ENCODE measurements around the gene ZNF492.

Gene ZNF492

GRCh38 chr19:22625266-22626035 is 8.7 kb upstream of the ZNF492 start:
- H3K27me3 ChIP-seq (ENCODE audit: insufficient read depth, low read length): no peaks in the 10 kb centered on the region
- H3K36me3 ChIP-seq (ENCODE audit: insufficient read depth, low read length): no peaks in the 10 kb centered on the region
- H3K4me3 ChIP-seq (ENCODE audit: low read depth, low read length, poor library complexity, severe bottlenecking): no peak overlapping the region
- no peak overlapping the region for H3K4me2 ChIP-seq (ENCODE audit: low read length)
- H3K79me2 ChIP-seq (ENCODE audit: insufficient read depth, low read length): no peaks in the 10 kb centered on the region
- no peaks in the 10 kb centered on the region for H3F3A ChIP-seq (ENCODE audit: insufficient read depth, low read length)
- no peak overlapping the region for H2AFZ ChIP-seq (ENCODE audit: low read length)
- H3K4me1 ChIP-seq (ENCODE audit: insufficient read depth, low read length, severe bottlenecking): no peaks in the 10 kb centered on the region
- H3K9me2 ChIP-seq (ENCODE audit: low read depth, low read length): no peaks in the 10 kb centered on the region
- no peak overlapping the region for H3K9ac ChIP-seq (ENCODE audit: low read length)
- TF ChIP-seq, protein P1, sequence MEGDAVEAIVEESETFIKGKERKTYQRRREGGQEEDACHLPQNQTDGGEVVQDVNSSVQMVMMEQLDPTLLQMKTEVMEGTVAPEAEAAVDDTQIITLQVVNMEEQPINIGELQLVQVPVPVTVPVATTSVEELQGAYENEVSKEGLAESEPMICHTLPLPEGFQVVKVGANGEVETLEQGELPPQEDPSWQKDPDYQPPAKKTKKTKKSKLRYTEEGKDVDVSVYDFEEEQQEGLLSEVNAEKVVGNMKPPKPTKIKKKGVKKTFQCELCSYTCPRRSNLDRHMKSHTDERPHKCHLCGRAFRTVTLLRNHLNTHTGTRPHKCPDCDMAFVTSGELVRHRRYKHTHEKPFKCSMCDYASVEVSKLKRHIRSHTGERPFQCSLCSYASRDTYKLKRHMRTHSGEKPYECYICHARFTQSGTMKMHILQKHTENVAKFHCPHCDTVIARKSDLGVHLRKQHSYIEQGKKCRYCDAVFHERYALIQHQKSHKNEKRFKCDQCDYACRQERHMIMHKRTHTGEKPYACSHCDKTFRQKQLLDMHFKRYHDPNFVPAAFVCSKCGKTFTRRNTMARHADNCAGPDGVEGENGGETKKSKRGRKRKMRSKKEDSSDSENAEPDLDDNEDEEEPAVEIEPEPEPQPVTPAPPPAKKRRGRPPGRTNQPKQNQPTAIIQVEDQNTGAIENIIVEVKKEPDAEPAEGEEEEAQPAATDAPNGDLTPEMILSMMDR (IDR thresholded peaks at IDR 0.05; ENCODE audit: low read length): no peak
- no peak for TF ChIP-seq EZH2 (IDR thresholded peaks at IDR 0.05; ENCODE audit: borderline replicate concordance, low read length)
- no peaks in the 10 kb centered on the region for H4K20me1 ChIP-seq (ENCODE audit: insufficient read depth, low read length)
- no peaks in the 10 kb centered on the region for H3K9me3 ChIP-seq (ENCODE audit: low read length)
- H3K27ac ChIP-seq (ENCODE audit: low read depth, low read length, poor library complexity, severe bottlenecking): no peak overlapping the region

GRCh38 chr19:22627526-22627925 is 6.6 kb upstream of the ZNF492 start:
- H3K4me3 ChIP-seq (ENCODE audit: low read depth, low read length, poor library complexity, severe bottlenecking): no peak overlapping the region
- H3K4me1 ChIP-seq (ENCODE audit: insufficient read depth, low read length, severe bottlenecking): no peaks in the 10 kb centered on the region
- no peaks in the 10 kb centered on the region for H3K27me3 ChIP-seq (ENCODE audit: insufficient read depth, low read length)
- no peak overlapping the region for H2AFZ ChIP-seq (ENCODE audit: low read length)
- H3K9me2 ChIP-seq (ENCODE audit: low read depth, low read length): no peaks in the 10 kb centered on the region
- no peaks in the 10 kb centered on the region for H3K9me3 ChIP-seq (ENCODE audit: low read length)
- H4K20me1 ChIP-seq (ENCODE audit: insufficient read depth, low read length): no peaks in the 10 kb centered on the region
- H3K4me2 ChIP-seq (ENCODE audit: low read length): no peak overlapping the region
- no peak overlapping the region for H3K27ac ChIP-seq (ENCODE audit: low read depth, low read length, poor library complexity, severe bottlenecking)
- TF ChIP-seq, protein P1 (IDR thresholded peaks at IDR 0.05; ENCODE audit: low read length): no peak
- TF ChIP-seq EZH2 (IDR thresholded peaks at IDR 0.05; ENCODE audit: borderline replicate concordance, low read length): no peak
- H3F3A ChIP-seq (ENCODE audit: insufficient read depth, low read length): no peaks in the 10 kb centered on the region
- H3K9ac ChIP-seq (ENCODE audit: low read length): no peak overlapping the region
- no peaks in the 10 kb centered on the region for H3K79me2 ChIP-seq (ENCODE audit: insufficient read depth, low read length)
- no peaks in the 10 kb centered on the region for H3K36me3 ChIP-seq (ENCODE audit: insufficient read depth, low read length)

- no peak overlapping the region for H3K27ac ChIP-seq (ENCODE audit: low read depth, low read length, poor library complexity, severe bottlenecking)
- H3K4me2 ChIP-seq (ENCODE audit: low read length): no peak overlapping the region
- H2AFZ ChIP-seq (ENCODE audit: low read length): no peak overlapping the region
- no peak overlapping the region for H3K9ac ChIP-seq (ENCODE audit: low read length)
- H3K4me3 ChIP-seq (ENCODE audit: low read depth, low read length, poor library complexity, severe bottlenecking): no peak overlapping the region
- H3K27me3 ChIP-seq (ENCODE audit: insufficient read depth, low read length): no peaks in the 10 kb centered on the region
- no peaks in the 10 kb centered on the region for H4K20me1 ChIP-seq (ENCODE audit: insufficient read depth, low read length)
- TF ChIP-seq, protein P1 (IDR thresholded peaks at IDR 0.05; ENCODE audit: low read length): no peak
- no peaks in the 10 kb centered on the region for H3K9me3 ChIP-seq (ENCODE audit: low read length)
- no peaks in the 10 kb centered on the region for H3K36me3 ChIP-seq (ENCODE audit: insufficient read depth, low read length)
- H3K9me2 ChIP-seq (ENCODE audit: low read depth, low read length): no peaks in the 10 kb centered on the region
- H3F3A ChIP-seq (ENCODE audit: insufficient read depth, low read length): no peaks in the 10 kb centered on the region
- H3K4me1 ChIP-seq (ENCODE audit: insufficient read depth, low read length, severe bottlenecking): no peaks in the 10 kb centered on the region
- no peaks in the 10 kb centered on the region for H3K79me2 ChIP-seq (ENCODE audit: insufficient read depth, low read length)
Observed at GRCh38 chr19:22628401-22628800, 5.7 kb upstream of the ZNF492 start.
